Lung (tissue), 12 donors: ENCODE measurements around the gene NUDT16L1. TPM values are rescaled to one million over a fixed set of nuclear protein-coding genes. Genes with fewer than 3 reads are reported as not detected.

Experiments
- ATAC-seq: fragments of 200-7000 bp; cut with Tn5 transposase; one replicate; pipeline ENCODE4 v1.9.1; 2020; ENCODE audit warnings: moderate number of reproducible peaks; ENCODE audit not compliant: insufficient read depth, low FRiP score
- DNase-seq, 3 donors: peaks; one replicate each; pipeline ENCODE4 v3.0.0-alpha.2; 2013 to 2017
- H3K27ac ChIP-seq, 2 donors: one replicate each; pipeline ENCODE4 v1.5.1; 2013; ENCODE audit warnings: mild to moderate bottlenecking in 2 of 2, moderate library complexity in 2 of 2, control low read depth in 1 of 2, inconsistent platforms in 1 of 2, low read depth in 1 of 2, low read length in 1 of 2
- H3K27me3 ChIP-seq, 3 donors: one replicate each; pipeline ENCODE4 v1.5.1; 2013; ENCODE audit warnings: low read length in 2 of 3; ENCODE audit not compliant: control insufficient read depth in 3 of 3, insufficient read depth in 3 of 3
- H3K36me3 ChIP-seq, 4 donors: one replicate each; pipeline ENCODE4 v1.5.1; 2013; ENCODE audit warnings: low read length in 4 of 4, mild to moderate bottlenecking in 1 of 4, moderate library complexity in 1 of 4; ENCODE audit not compliant: control insufficient read depth in 4 of 4, insufficient read depth in 4 of 4
- H3K4me1 ChIP-seq, 5 donors: one replicate each; pipeline ENCODE4 v1.5.1; 2013; ENCODE audit warnings: low read length in 5 of 5, mild to moderate bottlenecking in 2 of 5, moderate library complexity in 1 of 5; ENCODE audit not compliant: control insufficient read depth in 5 of 5, insufficient read depth in 5 of 5
- H3K4me3 ChIP-seq: one replicate; pipeline ENCODE4 v1.5.1; 2013; ENCODE audit warnings: mild to moderate bottlenecking, control low read depth, moderate library complexity
- H3K9ac ChIP-seq, 2 donors: one replicate each; pipeline ENCODE4 v1.5.1; 2013; ENCODE audit warnings: low read length in 2 of 2, control low read depth in 1 of 2; ENCODE audit not compliant: insufficient read depth in 1 of 2
- H3K9me3 ChIP-seq, 4 donors: one replicate each; pipeline ENCODE4 v1.5.1; 2013; ENCODE audit warnings: low read length in 3 of 4, mild to moderate bottlenecking in 1 of 4, moderate library complexity in 1 of 4; ENCODE audit not compliant: control insufficient read depth in 4 of 4, insufficient read depth in 3 of 4
- WGBS, 2 donors: extraction: QIAGEN DNeasy Blood & Tissue Kit; methylation state at CpG; one replicate each; pipeline ENCODE4 v1.1.7; 2013; 5-methylcytosine and 5-hydroxymethylcytosine counted together
- polyA plus RNA-seq, 2 donors: library from polyadenylated mRNA; stranded (reverse); fragments of 200-250 nt; gene quantifications; one replicate each; pipeline ENCODE4 v1.2.1, GENCODE V29; 2013
- total RNA-seq, 2 donors: library from RNA; depleted of rRNA in 1 of 2; stranded (reverse); fragments of >200 nt in 1 of 2; gene quantifications; one replicate each; pipeline ENCODE4 v1.2.1, GENCODE V29; 2014 to 2021
- TF ChIP-seq, protein P1 (sequence below): IDR thresholded peaks from 2 replicates; pipeline ENCODE4 v1.5.1; 2012; ENCODE audit warnings: mild to moderate bottlenecking; ENCODE audit errors: control extremely low read depth, extremely low read depth
- donor health status: control.
- donor health status: control.
- donor health status: Bipolar disorder and iron deficiency.
- donor health status: healthy.
- donor health status: DM: yes; HTN: yes; CAD: no.

The NUDT16L1 gene
- total and polyA plus RNA-seq, 4 donors: 27.8 to 41.3 (median 32.3) TPM

DNA sequence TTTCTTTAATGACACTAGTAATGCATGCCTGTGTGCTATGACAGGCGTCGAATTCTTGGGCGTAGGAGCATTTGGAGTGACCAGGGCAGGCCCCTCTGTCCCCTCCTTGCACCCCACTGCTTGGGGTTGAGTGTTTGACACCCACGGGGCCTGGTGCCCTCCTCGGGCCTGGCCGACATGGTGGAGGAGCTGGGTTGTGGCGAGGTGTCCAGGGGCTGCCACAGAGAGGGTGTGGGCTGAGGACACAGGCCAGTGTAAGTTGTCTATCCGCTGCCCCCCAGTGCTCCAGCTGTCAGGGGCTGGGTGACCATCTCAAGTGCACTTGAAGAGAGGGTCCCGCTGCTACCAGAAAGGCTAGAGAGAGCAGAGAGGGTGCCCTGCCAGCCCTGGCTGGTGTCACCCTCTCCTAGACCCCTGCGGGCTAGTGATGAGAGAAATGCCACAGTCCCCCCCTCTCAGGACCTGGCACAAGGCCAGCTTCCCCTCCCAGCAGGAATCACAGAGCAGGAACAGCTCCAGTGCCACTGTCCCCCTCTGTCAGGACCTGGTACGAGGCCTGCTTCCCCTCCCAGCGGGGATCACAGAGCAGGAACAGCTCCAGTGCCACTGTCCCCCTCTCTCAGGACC, 38.3 kb upstream of the NUDT16L1 start:
- Histone ChIP-seq H3K9me3 (no peaks in the 10 kb centered on the region), H3K27me3 (no peaks in the 10 kb centered on the region), H3K9ac (no peak overlapping the region), H3K4me3 (no peak overlapping the region), H3K27ac (peak overlapping the region in 1 of 2 donors; percentile 90), H3K36me3 (peaks cover 6 to 61% (median 23%) of the 10 kb centered on the region in 4 donors), H3K4me1 (peaks cover 0 to 19% (median 15%) of the 10 kb centered on the region in 5 donors)
- TF ChIP-seq, protein P1, sequence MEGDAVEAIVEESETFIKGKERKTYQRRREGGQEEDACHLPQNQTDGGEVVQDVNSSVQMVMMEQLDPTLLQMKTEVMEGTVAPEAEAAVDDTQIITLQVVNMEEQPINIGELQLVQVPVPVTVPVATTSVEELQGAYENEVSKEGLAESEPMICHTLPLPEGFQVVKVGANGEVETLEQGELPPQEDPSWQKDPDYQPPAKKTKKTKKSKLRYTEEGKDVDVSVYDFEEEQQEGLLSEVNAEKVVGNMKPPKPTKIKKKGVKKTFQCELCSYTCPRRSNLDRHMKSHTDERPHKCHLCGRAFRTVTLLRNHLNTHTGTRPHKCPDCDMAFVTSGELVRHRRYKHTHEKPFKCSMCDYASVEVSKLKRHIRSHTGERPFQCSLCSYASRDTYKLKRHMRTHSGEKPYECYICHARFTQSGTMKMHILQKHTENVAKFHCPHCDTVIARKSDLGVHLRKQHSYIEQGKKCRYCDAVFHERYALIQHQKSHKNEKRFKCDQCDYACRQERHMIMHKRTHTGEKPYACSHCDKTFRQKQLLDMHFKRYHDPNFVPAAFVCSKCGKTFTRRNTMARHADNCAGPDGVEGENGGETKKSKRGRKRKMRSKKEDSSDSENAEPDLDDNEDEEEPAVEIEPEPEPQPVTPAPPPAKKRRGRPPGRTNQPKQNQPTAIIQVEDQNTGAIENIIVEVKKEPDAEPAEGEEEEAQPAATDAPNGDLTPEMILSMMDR: no peak
- DNase-seq (no peak), ATAC-seq (no peak)
- WGBS, 2 donors: 75 to 84% methylated on average over 12 of the region's 12 CpGs

DNA sequence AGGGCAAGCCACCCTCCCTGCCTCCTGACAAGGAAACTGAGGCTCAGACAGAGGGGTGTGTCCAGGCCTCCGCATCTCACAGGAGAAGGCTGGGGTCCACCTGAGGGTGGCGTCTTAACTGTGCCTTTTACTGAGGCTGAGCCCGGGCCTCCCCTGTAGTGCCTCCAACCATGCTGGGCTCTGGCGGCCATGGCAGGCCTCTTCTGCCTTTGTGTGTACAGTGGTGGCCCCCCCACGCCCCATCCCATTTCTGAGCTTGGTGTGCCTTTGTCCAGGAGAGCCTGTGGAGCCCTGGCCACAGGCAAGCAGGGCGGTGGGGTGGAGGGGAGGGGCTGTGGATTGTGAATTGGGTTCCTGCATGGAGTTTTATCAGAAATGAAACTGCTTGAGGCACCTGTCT, 37.6 kb upstream of the NUDT16L1 start:
- Histone ChIP-seq H3K9ac (no peak overlapping the region), H3K27me3 (no peaks in the 10 kb centered on the region), H3K4me1 (peaks cover 0 to 23% (median 11%) of the 10 kb centered on the region in 5 donors), H3K36me3 (peaks cover 6 to 62% (median 22%) of the 10 kb centered on the region in 4 donors), H3K9me3 (no peaks in the 10 kb centered on the region), H3K4me3 (no peak overlapping the region), H3K27ac (peak overlapping the region in 1 of 2 donors; percentile 90)
- WGBS, 2 donors: 94 to 97% methylated on average over 6 of the region's 6 CpGs
- ATAC-seq (no peak), DNase-seq (no peak)
- TF ChIP-seq, protein P1: no peak

DNA sequence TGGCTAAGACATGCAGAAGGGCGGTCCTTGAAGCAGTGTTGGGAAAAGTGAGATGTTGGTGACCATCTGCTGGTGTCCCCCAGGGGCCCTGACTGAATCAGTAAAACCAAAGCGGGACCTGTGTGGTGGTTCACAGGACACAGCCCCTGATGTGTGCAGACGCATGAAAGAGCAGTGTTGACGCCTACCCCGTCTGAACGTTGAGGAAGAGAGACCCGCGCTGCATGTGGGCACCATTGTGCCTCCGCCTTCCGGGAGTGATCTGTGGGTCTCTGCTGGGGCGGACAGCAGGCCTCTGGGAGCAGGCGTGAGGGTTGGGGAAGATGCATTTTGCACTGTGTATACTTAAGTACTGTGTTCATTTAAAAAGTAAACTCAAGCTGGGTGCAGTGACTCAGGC, 37.1 kb upstream of the NUDT16L1 start:
- peaks cover 6 to 62% (median 19%) of the 10 kb centered on the region in 4 donors for H3K36me3 ChIP-seq
- TF ChIP-seq, protein P1: no peak
- H3K4me3 ChIP-seq: no peak overlapping the region
- H3K9me3 ChIP-seq: no peaks in the 10 kb centered on the region
- H3K27me3 ChIP-seq: no peaks in the 10 kb centered on the region
- H3K27ac ChIP-seq: peak overlapping the region in 1 of 2 donors; percentile 90
- ATAC-seq (no peak), DNase-seq (no peak)
- 92 to 95% methylated on average over 12 of the region's 12 CpGs for WGBS, 2 donors
- H3K9ac ChIP-seq: peak overlapping the region in 1 of 2 donors; percentile 5
- peaks cover 0 to 23% (median 13%) of the 10 kb centered on the region in 5 donors for H3K4me1 ChIP-seq
